ENCODE results near the gene CLDN6.

The CLDN6 gene

GRCh38 chr16:3051009-3051408 is 33.0 kb upstream of the CLDN6 start:
- DNase-seq = no peak

DNA sequence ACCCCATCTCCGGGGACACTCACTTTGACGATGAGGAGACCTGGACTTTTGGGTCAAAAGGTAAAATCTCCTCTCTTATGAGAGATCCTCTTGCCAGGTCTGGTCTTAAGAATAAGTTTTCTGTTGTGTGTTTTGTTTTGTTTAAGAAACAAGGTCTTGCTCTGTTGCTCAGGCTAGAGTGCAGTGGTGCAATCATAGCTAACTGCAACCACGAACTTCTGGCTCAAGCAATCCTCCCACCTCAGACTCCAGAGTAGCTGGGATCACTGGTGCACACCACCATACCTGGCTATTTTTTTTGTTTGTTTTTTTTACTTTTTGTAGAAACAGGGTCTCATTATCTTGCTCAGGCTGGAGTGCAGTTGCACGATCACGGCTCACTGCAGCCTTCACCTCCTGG is 32.5 kb upstream of the CLDN6 start:
- DNase-seq = no peak

- no peak for DNase-seq
Measured at GRCh38 chr16:3049921-3050481, 32.0 kb upstream of the CLDN6 start.

DNA sequence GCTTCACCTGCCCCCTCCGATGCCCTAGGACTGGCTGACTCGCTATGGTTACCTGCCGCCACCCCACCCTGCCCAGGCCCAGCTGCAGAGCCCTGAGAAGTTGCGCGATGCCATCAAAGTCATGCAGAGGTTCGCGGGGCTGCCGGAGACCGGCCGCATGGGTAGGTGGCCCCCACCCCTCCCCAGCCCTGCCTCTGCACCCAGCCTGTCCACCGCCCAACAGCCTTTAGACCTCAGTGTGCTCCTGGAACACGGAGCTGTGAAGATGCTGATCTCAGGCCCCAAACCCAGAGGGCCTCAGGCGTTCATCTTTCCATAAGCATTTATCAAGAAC is 29.4 kb upstream of the CLDN6 start:
- DNase-seq = no peak

- no peak for DNase-seq
Measured at GRCh38 chr16:3046641-3047386, 28.8 kb upstream of the CLDN6 start.

- DNase-seq = no peak
Measured at GRCh38 chr16:3045758-3046640, 28.0 kb upstream of the CLDN6 start, which contains the start of gene MMP25. MMP25 (plus strand) TSS chr16:3046561; CDS start chr16:3046918, 357 bp downstream.

DNA sequence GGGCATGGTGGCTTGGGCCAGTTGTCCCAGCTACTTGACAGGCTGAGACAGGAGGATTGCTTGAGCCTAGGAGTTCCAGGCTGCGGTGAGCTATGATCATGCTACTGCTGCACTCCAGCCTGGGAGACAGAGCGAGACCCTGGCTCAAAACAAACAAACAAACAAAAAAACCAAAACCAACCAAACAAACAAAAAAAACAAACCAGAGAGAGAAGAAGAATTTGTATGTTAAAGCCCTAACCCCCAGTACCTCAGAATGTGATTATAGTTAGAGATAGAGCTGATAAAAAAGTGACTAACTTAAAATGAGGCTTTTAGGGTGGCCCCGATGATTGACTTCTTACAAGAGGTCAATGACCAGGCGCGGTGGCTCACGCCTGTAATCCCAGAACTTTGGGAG is 26.7 kb upstream of the CLDN6 start:
- no peak for DNase-seq

DNA sequence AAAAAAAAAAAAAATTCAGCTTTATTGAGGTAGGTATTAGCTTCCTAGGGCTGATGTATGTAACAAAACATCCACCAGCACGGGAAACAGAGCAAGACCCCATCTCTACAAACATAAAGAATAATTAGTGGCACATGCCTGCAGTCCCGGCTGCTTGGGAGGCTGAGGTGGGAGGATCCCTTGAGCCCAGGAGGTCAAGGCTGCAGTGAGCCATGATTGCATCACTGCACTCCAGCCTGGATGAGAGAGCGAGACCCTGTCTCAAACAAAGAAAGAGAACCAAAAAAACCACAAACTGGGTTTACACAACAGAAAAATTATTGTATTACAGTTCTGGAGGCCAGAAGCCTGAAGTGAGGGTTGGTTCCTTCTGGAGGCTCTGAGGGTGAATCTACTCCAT is 24.4 kb upstream of the CLDN6 start:
- no peak for DNase-seq

GRCh38 chr16:3038896-3039295 is 20.9 kb upstream of the CLDN6 start:
- DNase-seq = no peak

DNA sequence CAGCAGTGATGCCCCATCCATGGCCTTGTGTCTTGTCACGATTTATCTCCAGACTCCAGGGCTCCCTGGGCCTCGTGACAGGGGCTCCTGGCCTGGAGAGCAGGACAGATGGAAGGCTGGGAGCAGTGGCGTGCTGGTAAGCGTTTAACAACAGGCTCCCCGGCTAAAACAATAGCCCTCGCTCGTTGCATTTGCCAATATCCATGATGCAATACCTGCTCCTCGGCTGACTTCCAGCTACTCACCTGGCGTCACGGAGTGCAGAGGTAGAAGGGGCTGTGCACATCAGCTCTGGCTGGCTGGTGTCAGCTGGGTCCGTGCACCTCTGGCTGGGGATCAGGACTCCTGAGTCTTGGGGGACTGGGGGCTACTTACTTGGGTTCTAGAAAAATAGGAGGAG is 20.3 kb upstream of the CLDN6 start:
- no peak for DNase-seq

DNA sequence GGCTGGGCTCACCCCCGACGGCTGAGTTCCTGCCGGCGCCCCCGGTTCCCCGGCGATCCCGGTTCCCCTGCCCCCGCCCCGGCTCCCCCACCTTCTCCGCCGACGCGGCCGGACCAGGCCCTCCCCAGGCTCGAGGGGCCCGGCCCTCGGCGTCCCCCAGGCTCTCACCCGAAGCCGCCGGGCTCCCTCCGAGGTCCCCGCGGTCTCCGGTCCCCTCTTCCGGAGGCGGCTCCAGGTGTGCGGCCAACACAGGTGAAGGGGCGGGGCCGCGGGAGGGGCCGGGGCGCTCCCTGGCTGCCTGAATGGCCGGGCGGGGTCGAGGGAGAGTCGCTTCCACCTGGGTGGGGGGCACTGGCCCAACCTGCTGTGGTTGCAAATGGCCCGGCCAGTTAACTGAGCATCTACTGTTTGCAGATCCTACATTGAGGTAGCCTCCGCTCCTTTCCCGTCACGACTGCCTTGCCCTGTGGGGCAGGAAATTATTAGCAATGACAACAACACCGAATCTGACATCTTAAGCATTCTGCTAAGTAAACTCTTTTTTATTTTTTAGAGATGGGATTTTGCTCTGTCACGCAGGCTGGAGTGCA is 18.8 kb upstream of the CLDN6 start, which contains the start of gene BICDL2:
BICDL2 (minus strand) TSS at position 219 of the 590 bp plus-strand sequence. CDS start 1,448 bp downstream, outside the sequence.
- DNase-seq = no peak

- DNase-seq = no peak
Measured at GRCh38 chr16:3035972-3036725, 18.2 kb upstream of the CLDN6 start.

GRCh38 chr16:3035289-3035971 is 17.4 kb upstream of the CLDN6 start:
- DNase-seq = no peak

DNA sequence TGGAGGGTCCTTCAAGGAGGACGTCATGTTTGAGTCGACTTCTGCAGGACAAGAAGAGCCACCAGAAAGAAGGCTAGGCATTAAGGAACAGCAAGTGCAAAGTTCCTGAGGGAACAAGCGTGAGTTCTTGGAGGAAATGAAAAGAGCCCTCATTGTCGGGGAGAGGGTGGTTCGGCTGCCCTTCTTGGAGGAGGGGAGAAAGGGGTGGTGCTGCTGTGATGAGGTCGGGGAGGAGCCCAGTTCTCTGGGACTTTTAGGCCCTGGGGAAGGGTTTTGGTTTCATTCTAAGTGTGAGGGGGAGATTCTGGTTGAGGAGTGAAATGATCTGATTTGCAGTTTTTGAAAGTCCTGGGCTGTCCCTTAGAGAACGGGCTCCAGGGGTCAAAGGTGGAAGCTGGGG is 14.6 kb upstream of the CLDN6 start:
- no peak for DNase-seq

DNA sequence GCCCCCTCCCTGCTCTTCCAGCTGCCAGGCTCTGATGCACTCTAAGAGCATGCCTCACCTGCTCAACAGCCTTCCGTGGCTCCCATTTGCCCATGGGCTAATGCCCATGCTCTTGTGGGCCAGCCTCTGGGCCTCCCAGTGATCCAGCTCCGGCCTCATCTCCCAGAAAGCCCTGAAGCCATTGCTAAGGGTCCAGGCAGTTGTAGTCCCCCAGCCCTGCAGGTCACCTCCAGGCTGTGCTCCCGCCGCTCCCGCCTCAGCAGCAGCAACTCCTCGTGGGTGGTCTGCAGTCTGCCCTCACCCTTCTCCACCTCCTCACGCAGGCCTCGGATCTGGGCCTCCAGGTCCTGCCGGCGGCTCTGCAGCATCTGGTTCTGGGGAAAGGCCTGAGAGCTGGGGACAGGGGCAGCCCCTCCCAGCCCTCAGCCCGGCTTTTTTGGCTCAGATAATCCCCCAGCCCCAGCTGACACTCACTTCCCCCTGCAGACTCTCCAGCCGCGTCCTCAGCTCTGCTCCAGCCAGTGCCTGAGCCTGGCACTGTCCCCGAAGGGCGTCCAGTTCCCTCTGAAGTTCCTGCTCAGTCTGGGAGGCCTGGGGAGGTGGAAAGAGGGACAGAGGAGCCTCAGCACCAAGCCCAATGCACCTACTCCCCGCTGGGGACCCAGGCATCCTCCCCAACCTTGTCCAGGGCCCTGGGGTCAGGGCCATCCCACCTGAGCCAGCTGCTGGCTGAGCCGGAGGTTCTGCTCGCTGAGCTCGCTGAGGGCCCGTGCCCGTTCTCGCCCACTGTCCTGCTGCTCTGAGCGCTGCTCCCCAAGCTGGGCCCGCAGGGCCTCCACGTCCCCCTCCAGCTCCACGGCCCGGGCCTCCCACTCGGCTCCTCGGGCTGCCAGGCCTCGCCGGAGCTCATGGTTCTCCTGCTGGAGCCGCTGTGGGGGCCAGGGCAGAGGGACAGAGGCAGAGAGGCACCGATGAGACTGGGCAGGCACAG is 12.5 kb upstream of the CLDN6 start:
- DNase-seq = no peak

DNA sequence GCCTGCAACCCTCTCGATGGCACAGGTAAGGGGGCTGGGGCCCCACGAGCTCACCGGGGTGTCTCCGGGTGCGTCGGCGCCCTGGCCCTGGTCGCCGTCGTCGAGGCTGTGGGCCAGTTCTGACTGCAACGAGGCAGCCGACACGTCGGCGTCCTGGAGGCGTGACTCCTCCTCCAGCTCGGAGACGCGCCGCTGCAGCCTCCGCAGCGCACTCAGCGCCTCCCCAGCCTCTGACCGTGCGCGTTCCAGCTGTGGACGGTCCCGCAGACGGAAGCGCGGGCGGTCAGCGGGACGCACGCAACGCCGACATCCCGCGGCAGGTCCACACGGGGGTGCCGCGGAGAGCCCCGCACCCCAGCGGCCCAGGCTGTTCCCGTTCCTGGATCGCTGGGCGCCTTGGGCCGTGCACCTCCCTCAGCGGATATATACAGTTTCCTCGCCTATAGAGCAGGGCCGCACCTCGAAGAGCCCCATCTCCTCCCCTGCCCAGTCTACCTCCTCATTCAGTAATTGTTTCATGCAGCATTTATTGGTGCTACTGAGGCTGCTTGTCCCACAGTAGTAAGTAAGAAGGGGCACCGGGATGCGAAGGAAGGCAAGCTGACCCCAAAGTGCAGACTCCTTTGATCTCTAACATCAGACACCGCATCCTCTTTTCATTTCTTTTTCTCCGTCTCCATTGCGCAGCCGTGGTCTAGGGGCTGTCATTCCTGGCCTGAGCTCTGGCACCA is 11.7 kb upstream of the CLDN6 start:
- no peak for DNase-seq

DNA sequence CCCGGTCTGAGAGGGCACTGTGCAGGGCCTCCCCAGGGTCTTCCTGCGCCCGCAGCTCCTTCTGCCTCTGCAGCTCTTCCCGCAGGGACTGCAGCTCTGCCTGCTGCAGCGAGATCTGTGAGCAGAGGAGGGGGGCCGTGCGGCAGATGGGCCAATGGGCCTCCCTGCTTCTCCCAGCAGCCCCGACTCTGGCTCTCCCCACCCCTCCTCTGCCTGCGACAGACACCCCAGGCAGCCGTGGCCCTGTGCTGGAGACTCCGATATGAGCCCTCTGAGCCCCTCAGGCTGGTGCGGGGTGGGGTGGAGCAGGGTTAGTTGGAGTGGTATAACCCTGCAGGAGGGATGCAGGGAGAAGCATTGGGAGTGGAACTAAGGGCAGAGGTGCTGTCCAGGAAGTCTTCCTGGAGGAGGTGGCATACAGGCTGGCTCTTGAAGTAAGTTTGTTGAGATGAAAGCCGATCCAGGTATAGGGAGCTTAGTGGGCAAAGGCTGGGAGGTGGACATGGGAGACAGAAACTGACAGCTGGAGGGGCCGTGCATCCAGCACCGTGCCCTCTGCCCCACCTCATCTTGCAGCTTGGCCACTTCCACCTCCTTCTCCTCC is 10.8 kb upstream of the CLDN6 start:
- DNase-seq = no peak

DNA sequence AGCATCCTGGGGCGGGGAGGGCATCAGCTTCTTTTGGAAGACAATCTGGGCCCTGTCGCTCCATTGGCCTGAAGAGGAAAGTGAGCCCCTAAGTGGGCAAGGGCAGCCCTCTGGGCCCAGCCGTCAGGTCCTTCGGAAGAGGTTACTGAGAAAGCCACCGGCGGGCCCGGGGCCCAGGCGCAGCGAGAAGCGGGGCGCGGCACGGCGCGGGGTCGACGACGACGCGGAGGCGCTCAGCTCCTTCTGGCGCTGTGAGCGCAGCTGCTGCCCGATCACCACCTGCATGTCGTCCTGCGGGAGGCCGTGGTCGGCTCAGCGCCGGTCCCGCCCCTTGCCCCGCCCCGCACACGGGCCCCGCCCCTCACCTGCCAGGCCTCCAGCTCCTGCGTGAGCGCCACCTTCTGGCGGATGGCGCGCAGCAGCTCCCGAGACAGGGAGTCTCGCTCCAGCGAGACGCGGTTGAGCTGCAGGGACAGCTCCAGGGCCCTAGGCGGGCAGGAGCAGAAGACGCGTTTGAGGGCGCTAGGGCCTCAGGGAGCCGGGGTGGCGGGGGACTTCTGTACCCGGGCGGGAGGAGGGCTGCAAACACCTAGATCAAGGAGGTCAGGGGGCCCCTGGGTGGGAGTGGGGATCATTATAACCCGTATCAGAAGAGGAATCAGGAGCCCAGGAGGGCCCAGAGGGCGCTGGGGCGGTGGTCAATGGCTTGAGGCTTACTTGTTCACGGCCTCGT is 10.2 kb upstream of the CLDN6 start:
- DNase-seq = peak; percentile 69

DNA sequence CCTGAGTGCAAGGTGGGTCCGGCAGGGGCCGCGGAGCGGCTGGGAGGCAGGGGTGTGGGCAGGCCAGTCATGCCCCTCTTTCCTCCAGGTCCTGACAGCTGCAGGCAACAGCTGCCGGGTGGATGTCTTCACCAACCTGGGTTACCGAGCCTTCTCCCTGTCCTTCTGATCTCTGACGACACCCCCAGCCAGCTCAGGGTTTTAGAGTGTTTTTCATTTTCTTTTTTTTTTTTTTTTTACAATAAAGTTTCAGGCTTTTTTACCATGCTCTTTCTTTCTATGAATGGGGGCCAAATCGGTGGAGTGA is 9.5 kb upstream of the CLDN6 start:
- no peak for DNase-seq

Measured in DMS 273 treated with DMSO at 0.1 percent for 48 hours (cell line).